K562 treated with DMSO at 1 percent for 24 hours (cell line): ENCODE measurements around the gene SPDYE6. TPM values are rescaled to one million over a fixed set of nuclear protein-coding genes. Genes with fewer than 3 reads are reported as not detected.

ENCODE experiments used
- total RNA-seq: library from RNA; unstranded; fragments of 300-600 nt; gene quantifications from 2 replicates; pipeline ENCODE4 v1.2.3, GENCODE V29; 2022; ENCODE audit warnings: low read depth; ENCODE audit not compliant: insufficient read depth

Gene SPDYE6
- 1.0 and 1.3 TPM in 2 replicates for total RNA-seq

GRCh38 chr7:102356344-102356743, at the start of gene SPDYE6:
Gene SPDYE6 (minus strand): TSS chr7:102356444. CDS start chr7:102356023, 421 bp downstream.

DNA sequence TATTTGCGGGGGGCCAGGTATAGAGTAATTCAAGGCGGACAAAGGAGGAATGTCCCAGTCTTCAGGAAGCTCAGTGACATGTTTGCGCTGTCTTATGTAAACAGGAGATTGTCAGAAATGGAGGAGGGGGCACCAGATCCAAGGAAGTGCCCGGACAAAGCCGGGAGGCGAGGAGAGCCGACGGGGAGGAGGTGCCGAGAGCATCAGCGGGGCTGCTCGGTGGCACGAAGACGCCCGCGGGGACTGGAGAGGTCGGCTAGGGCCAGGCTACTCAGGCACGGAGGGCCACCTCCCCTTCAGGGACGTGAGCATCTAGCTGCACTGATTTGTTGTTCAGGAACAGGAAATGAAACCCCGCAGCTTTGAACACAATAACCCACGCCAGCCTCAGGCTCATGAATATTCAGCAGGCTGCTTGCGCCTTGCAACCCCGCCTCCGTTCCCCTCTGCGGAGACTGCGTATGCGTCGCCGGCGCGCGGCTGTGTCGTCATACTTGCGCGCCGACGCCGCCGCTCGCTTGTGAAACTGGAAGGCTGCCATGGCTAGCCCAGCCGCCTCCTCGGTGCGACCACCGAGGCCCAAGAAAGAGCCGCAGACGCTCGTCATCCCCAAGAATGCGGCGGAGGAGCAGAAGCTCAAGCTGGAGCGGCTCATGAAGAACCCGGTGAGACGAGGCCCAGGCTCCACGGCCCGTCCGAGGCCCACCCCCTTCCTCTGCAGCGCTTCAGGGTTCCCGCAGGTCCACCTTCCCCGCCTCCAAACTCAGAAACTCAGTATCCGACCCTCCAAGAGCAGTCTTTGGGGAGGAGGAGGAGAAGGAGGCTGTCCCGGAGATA, 39.8 kb upstream of the SPDYE6 start, which contains the start of gene PRKRIP1:
PRKRIP1 (plus strand) TSS at position 491 of the 837 bp plus-strand sequence; CDS start at position 540, 49 bp downstream.

Other genes with a start within 250 kb of the SPDYE6 start
- 0.60 and 1.2 TPM in 2 replicates for gene SH2B2, start 69.6 kb downstream of the SPDYE6 start, total RNA-seq
- 28.3 and 33.4 TPM in 2 replicates for gene PRKRIP1, start 39.9 kb upstream of the SPDYE6 start, total RNA-seq
- 59.9 and 60.8 TPM in 2 replicates for gene ORAI2, start 77.1 kb upstream of the SPDYE6 start, total RNA-seq
- 18.8 and 19.9 TPM in 2 replicates for gene ALKBH4, start 108.4 kb upstream of the SPDYE6 start, total RNA-seq
- 83.4 and 86.4 TPM in 2 replicates for gene LRWD1, start 108.5 kb upstream of the SPDYE6 start, total RNA-seq
- 160 and 166 TPM in 2 replicates for gene POLR2J, start 122.5 kb upstream of the SPDYE6 start, total RNA-seq
- 12.1 and 15.5 TPM in 2 replicates for gene RASA4B, start 161.3 kb upstream of the SPDYE6 start, total RNA-seq
- 6.6 and 11.3 TPM in 2 replicates for gene UPK3BL2, start 187.3 kb upstream of the SPDYE6 start, total RNA-seq
- not detected in 2 replicates for gene SPDYE2, start 194.8 kb upstream of the SPDYE6 start, total RNA-seq
- gene POLR2J3, start 216.1 kb upstream of the SPDYE6 start, total RNA-seq: 26.5 and 28.3 TPM in 2 replicates